Mammary epithelial cell (primary cell): ENCODE measurements around the gene RSBN1L.

Source experiments
- EZH2 ChIP-seq: IDR thresholded peaks from 2 replicates; pipeline ENCODE4 v1.6.1; 2012; ENCODE audit warnings: low read length, inconsistent platforms, borderline replicate concordance
- TF ChIP-seq, protein P1 (sequence below), 2 donors: IDR thresholded peaks in 1 of 2; conservative IDR thresholded peaks in 1 of 2; 2 replicates each; pipeline ENCODE4 v1.5.1; 2011 to 2012; ENCODE audit warnings: inconsistent platforms in 2 of 2, low read length in 2 of 2, mild to moderate bottlenecking in 2 of 2, control low read depth in 1 of 2, low read depth in 1 of 2; ENCODE audit not compliant: insufficient read depth in 1 of 2; ENCODE audit errors: extremely low read depth in 1 of 2

DNA sequence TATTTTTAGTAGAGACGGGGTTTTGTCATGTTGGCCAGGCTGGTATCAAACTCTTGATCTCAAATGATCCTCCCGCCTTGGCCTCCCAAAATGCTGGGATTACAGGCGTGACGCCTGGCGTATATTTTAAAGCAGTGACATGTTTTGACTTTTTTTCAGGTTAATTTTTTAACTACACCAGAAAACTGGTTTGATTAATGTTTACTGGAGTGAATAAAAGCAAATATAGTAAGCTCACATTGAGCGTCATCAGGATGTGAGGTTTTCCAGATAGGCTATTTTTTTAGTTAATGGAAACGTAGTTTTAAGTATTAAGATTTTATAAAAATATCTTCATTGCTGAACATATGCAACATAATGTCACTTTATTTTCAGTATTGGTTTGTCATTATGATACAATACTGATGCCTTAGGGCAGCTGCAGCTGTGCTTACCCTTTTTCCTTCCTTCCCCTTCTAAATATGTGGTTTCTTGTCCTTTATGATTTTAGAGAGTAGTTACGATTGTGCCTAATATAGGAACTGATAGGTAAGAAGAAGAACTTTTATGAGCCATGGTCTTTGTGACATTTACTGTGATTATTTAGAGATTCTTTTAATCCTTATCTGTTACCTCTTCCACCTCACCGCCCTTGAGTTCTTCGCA, 64.7 kb downstream of the RSBN1L start:
- no peak for TF ChIP-seq EZH2
- TF ChIP-seq, protein P1, sequence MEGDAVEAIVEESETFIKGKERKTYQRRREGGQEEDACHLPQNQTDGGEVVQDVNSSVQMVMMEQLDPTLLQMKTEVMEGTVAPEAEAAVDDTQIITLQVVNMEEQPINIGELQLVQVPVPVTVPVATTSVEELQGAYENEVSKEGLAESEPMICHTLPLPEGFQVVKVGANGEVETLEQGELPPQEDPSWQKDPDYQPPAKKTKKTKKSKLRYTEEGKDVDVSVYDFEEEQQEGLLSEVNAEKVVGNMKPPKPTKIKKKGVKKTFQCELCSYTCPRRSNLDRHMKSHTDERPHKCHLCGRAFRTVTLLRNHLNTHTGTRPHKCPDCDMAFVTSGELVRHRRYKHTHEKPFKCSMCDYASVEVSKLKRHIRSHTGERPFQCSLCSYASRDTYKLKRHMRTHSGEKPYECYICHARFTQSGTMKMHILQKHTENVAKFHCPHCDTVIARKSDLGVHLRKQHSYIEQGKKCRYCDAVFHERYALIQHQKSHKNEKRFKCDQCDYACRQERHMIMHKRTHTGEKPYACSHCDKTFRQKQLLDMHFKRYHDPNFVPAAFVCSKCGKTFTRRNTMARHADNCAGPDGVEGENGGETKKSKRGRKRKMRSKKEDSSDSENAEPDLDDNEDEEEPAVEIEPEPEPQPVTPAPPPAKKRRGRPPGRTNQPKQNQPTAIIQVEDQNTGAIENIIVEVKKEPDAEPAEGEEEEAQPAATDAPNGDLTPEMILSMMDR (conservative IDR thresholded peaks at IDR 0.05 in 1 of 2, IDR thresholded peaks at IDR 0.05 in 1 of 2; ENCODE audit: extremely low read depth in 1 of 2, insufficient read depth in 1 of 2, low read depth in 1 of 2, low read length in 2 of 2) = no peak
